Vagina (tissue), 2 donors: ENCODE results near the gene CCSER1. TPM values are rescaled to one million over a fixed set of nuclear protein-coding genes. Genes with fewer than 3 reads are reported as not detected.

Source experiments
- DNase-seq, 2 donors: peaks; one replicate each; pipeline ENCODE4 v3.0.0-alpha.2; 2017; ENCODE audit errors: extremely low spot score in 2 of 2
- H3K27ac ChIP-seq: fragments of 200-600 bp; sonication (generic); one replicate; pipeline ENCODE4 v1.5.1; 2019
- H3K27me3 ChIP-seq: fragments of 200-600 bp; sonication (generic); one replicate; pipeline ENCODE4 v1.5.1; 2019
- H3K36me3 ChIP-seq, 2 donors: fragments of 200-600 bp; sonication (generic); one replicate each; pipeline ENCODE4 v1.5.1; 2017 to 2019
- H3K4me1 ChIP-seq: fragments of 200-600 bp; sonication (generic); one replicate; pipeline ENCODE4 v1.5.1; 2019
- H3K4me3 ChIP-seq, 2 donors: fragments of 200-600 bp; sonication (generic); 1 replicate in 1 of 2; 2 replicates in 1 of 2; pipeline ENCODE4 v1.5.1; 2016 to 2019
- H3K9me3 ChIP-seq: fragments of 200-600 bp; sonication (generic); one replicate; pipeline ENCODE4 v1.5.1; 2019
- POLR2A ChIP-seq, 2 donors: fragments of 450-650 bp; IDR thresholded peaks; one replicate each; pipeline ENCODE4 v1.6.1; 2017; ENCODE audit warnings: antibody characterized with exemption in 2 of 2, mild to moderate bottlenecking in 2 of 2, moderate library complexity in 2 of 2
- POLR2AphosphoS5 ChIP-seq, 2 donors: sonication (generic); formaldehyde crosslinking; IDR thresholded peaks; one replicate each; pipeline ENCODE4 v1.9.0; 2017; ENCODE audit warnings: antibody characterized with exemption in 2 of 2, mild to moderate bottlenecking in 2 of 2, low read depth in 1 of 2; ENCODE audit not compliant: insufficient read depth in 1 of 2
- intact Hi-C: fragments of 100-400 bp; cut with DNase I; formaldehyde crosslinking; loops from one replicate; pipeline ENCODE4 v1.15.1; 2023
- total RNA-seq: library from RNA; depleted of rRNA; stranded (reverse); fragments of >200 nt; gene quantifications from one replicate; pipeline ENCODE4 v1.2.3, GENCODE V29; 2016
- TF ChIP-seq, protein P1 (sequence below), 3 experiments: fragments of 450-650 bp in 2 of 3; fragments of 200-600 bp in 1 of 3; sonication (generic) in 1 of 3; IDR thresholded peaks; one replicate each; pipeline ENCODE4 v1.5.1; 2017 to 2019; ENCODE audit warnings: antibody characterized with exemption in 3 of 3, mild to moderate bottlenecking in 2 of 3, moderate library complexity in 2 of 3

CCSER1 gene
- total RNA-seq, 1 donor from 2014 or later, result 8.1 TPM

DNA sequence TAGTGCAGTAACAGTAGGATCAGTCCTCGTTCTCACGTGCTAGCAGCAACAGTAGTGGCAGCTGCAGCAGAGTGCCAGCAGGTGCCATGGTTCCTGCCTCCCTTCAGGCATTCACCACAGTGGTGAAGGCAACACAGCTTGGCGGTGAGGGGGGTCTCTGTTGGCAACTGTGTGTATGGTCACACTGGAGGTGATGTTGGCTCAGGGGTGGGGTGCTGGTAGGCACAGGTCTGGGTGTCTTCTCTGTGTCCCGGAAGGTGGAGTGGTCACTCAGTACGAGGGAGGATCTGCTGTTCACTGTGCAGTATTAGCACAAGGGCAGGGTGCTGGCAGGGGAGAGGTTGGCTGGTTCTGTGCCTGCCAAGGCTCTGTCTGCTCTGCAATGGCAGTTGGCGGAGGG, 671.8 kb downstream of the CCSER1 start:
- no peak for DNase-seq
- Histone ChIP-seq H3K27me3 (no peaks in the 10 kb centered on the region), H3K9me3 (no peaks in the 10 kb centered on the region), H3K4me3 (no peak overlapping the region), H3K4me1 (no peaks in the 10 kb centered on the region), H3K36me3 (no peaks in the 10 kb centered on the region), H3K27ac (no peak overlapping the region)
- intact Hi-C loops, result no loop called here
- TF ChIP-seq POLR2AphosphoS5 (IDR thresholded peaks at IDR 0.05; ENCODE audit: insufficient read depth in 1 of 2, low read depth in 1 of 2), result no peak

- intact Hi-C loops, result no loop called here
- Histone ChIP-seq H3K4me3 (no peak overlapping the region), H3K9me3 (no peaks in the 10 kb centered on the region), H3K36me3 (no peaks in the 10 kb centered on the region), H3K27ac (no peak overlapping the region), H3K4me1 (no peaks in the 10 kb centered on the region), H3K27me3 (no peaks in the 10 kb centered on the region)
- TF ChIP-seq POLR2A (IDR thresholded peaks at IDR 0.05) (no peak), POLR2AphosphoS5 (IDR thresholded peaks at IDR 0.05; ENCODE audit: insufficient read depth in 1 of 2, low read depth in 1 of 2) (no peak)
- TF ChIP-seq, protein P1, sequence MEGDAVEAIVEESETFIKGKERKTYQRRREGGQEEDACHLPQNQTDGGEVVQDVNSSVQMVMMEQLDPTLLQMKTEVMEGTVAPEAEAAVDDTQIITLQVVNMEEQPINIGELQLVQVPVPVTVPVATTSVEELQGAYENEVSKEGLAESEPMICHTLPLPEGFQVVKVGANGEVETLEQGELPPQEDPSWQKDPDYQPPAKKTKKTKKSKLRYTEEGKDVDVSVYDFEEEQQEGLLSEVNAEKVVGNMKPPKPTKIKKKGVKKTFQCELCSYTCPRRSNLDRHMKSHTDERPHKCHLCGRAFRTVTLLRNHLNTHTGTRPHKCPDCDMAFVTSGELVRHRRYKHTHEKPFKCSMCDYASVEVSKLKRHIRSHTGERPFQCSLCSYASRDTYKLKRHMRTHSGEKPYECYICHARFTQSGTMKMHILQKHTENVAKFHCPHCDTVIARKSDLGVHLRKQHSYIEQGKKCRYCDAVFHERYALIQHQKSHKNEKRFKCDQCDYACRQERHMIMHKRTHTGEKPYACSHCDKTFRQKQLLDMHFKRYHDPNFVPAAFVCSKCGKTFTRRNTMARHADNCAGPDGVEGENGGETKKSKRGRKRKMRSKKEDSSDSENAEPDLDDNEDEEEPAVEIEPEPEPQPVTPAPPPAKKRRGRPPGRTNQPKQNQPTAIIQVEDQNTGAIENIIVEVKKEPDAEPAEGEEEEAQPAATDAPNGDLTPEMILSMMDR (IDR thresholded peaks at IDR 0.05), result no peak
- no peak for DNase-seq
These were observed 672.7 kb downstream of the CCSER1 start for GRCh38 chr4:90799895-90800294.

DNA sequence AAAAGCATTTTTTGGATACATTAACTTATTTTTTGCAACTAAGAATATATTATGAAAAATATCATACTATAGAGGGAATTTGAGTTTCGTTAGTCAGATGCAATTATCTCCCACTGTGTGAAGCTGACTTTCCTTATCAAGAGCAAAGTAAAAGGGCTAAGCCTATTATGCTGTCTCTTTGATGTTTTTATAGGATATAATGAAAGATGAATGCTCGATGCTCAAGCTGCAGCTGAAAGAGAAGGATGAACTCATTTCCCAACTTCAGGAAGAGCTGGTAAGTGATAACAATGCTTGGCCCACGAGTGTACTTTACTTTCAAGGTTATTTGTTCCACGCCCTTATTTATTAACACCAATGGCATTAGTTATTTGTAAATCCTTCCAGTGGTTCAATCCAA, 688.4 kb downstream of the CCSER1 start:
- no peak for DNase-seq
- intact Hi-C loops, result no loop called here

DNA sequence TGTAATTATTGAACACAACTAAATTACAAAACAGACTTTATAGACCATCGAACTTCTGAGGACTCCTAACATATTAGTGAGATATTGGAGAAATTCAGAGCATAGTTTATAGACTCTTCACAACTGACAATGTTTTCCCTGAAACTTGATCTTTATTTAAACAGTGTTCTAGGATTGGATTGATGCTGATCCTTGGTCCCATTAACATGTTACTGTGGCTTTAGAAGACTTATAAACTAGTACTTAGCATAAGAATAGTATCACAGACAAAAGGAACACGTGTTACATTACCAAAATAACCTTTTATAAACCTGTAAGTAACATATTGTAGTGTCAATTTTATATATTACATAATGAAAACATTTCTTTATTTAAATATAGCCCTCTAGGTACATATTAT, 689.6 kb downstream of the CCSER1 start:
- TF ChIP-seq, protein P1 (IDR thresholded peaks at IDR 0.05), result no peak
- TF ChIP-seq POLR2A (IDR thresholded peaks at IDR 0.05), result no peak
- no peak for TF ChIP-seq POLR2AphosphoS5 (IDR thresholded peaks at IDR 0.05; ENCODE audit: insufficient read depth in 1 of 2, low read depth in 1 of 2)
- Histone ChIP-seq H3K4me1 (no peaks in the 10 kb centered on the region), H3K27ac (no peak overlapping the region), H3K36me3 (no peaks in the 10 kb centered on the region), H3K4me3 (no peak overlapping the region), H3K9me3 (no peaks in the 10 kb centered on the region), H3K27me3 (no peaks in the 10 kb centered on the region)
- DNase-seq, result no peak
- intact Hi-C loops, result no loop called here

More for the DNA sequence above, 688.4 kb downstream of the CCSER1 start:
- no peak overlapping the region for H3K4me3 ChIP-seq
- no peaks in the 10 kb centered on the region for H3K4me1 ChIP-seq
- no peak for TF ChIP-seq POLR2A (IDR thresholded peaks at IDR 0.05)
- H3K27ac ChIP-seq, result no peak overlapping the region
- no peaks in the 10 kb centered on the region for H3K9me3 ChIP-seq
- no peaks in the 10 kb centered on the region for H3K36me3 ChIP-seq
- H3K27me3 ChIP-seq, result no peaks in the 10 kb centered on the region

DNA sequence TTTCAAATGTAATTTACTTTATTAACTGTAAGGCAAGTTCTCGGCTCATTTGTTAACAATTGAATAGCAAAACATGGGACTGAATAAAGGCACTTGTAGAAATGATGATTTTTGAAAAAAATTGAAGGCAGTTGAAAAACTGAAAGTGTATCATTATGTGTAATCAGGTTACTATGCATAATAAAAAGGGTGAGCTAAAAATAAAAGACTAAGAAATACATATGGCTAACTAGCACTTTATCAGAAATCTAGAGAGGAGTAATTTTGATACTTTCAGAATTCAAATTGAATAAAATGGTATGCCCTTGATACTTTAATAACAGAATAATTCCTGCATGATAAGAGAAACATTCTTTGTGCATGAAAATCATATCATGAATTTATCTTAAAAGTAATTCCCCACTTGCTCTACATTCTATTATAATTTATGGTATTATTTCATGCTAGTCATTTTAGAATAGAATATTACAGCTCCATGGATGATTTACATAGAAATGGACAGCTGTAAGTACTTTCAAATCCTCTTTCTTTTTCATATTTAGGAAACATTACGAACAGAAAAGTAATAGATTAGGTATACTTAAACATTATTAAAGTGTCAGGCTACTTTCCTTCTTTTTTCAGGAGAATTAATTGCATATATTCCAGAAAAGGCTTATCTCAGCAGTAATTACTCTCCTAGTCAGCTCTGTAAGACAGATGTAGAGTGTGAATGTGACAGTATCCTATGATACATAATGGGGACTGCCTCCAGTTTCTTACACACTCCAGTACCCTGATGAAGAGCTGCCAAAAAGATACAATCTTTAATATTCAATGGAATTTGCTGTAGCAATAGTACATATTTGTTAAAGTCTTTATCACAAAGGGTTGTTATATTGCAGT, 697.3 kb downstream of the CCSER1 start:
- Histone ChIP-seq H3K4me3 (no peak overlapping the region), H3K27ac (no peak overlapping the region), H3K27me3 (no peaks in the 10 kb centered on the region), H3K9me3 (no peaks in the 10 kb centered on the region), H3K4me1 (no peaks in the 10 kb centered on the region), H3K36me3 (no peaks in the 10 kb centered on the region)
- TF ChIP-seq, protein P1 (IDR thresholded peaks at IDR 0.05), result no peak
- TF ChIP-seq POLR2AphosphoS5 (IDR thresholded peaks at IDR 0.05; ENCODE audit: insufficient read depth in 1 of 2, low read depth in 1 of 2), result no peak
- TF ChIP-seq POLR2A (IDR thresholded peaks at IDR 0.05), result no peak
- DNase-seq, result no peak
- intact Hi-C loops, result no loop called here

DNA sequence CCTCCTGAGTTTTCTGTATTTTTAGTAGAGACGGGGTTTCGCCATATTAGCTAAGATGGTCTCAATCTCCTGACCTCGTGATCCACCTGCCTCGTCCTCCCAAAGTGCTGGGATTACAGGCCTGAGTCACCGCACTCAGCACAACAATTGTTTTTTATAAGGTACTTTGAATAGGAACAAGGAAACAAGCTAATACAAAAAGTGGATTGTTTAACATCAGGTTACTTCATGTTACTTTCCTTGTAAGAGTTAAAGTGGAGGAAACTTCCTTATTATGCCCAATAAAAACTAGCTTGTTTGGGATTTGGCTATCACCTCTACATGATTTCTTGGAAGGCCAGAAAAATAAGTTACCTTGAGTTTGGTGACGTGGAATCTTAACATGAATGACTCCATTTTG, 698.7 kb downstream of the CCSER1 start:
- H3K9me3 ChIP-seq, result no peaks in the 10 kb centered on the region
- DNase-seq, result no peak
- no peaks in the 10 kb centered on the region for H3K27me3 ChIP-seq
- H3K36me3 ChIP-seq, result no peaks in the 10 kb centered on the region
- no peak overlapping the region for H3K4me3 ChIP-seq
- intact Hi-C loops, result no loop called here
- H3K27ac ChIP-seq, result no peak overlapping the region
- H3K4me1 ChIP-seq, result no peaks in the 10 kb centered on the region
- TF ChIP-seq, protein P1 (IDR thresholded peaks at IDR 0.05), result no peak
- TF ChIP-seq POLR2AphosphoS5 (IDR thresholded peaks at IDR 0.05; ENCODE audit: insufficient read depth in 1 of 2, low read depth in 1 of 2) (no peak), POLR2A (IDR thresholded peaks at IDR 0.05) (no peak)
